NCI-H1048 (cell line): Measurements from ENCODE around the gene RAC3.

Source experiments
- DNase-seq: peaks from one replicate; lab custom pipeline; 2025; lab: John Stamatoyannopoulos, UW

RAC3 gene

GRCh38 chr17:81999587-81999975 is 31.9 kb upstream of the RAC3 start:
- DNase-seq: no peak

- DNase-seq: no peak
Measured at GRCh38 chr17:81999976-82000802, 31.3 kb upstream of the RAC3 start.

- no peak for DNase-seq
Measured at GRCh38 chr17:82000803-82001570, 30.5 kb upstream of the RAC3 start.

- no peak for DNase-seq
Measured at GRCh38 chr17:82001571-82002056, 29.9 kb upstream of the RAC3 start.

GRCh38 chr17:82003411-82004381 is 27.8 kb upstream of the RAC3 start:
- no peak for DNase-seq

GRCh38 chr17:82004517-82005455 is 26.7 kb upstream of the RAC3 start:
- DNase-seq: no peak

- no peak for DNase-seq
Measured at GRCh38 chr17:82005701-82006348, 25.7 kb upstream of the RAC3 start.

DNA sequence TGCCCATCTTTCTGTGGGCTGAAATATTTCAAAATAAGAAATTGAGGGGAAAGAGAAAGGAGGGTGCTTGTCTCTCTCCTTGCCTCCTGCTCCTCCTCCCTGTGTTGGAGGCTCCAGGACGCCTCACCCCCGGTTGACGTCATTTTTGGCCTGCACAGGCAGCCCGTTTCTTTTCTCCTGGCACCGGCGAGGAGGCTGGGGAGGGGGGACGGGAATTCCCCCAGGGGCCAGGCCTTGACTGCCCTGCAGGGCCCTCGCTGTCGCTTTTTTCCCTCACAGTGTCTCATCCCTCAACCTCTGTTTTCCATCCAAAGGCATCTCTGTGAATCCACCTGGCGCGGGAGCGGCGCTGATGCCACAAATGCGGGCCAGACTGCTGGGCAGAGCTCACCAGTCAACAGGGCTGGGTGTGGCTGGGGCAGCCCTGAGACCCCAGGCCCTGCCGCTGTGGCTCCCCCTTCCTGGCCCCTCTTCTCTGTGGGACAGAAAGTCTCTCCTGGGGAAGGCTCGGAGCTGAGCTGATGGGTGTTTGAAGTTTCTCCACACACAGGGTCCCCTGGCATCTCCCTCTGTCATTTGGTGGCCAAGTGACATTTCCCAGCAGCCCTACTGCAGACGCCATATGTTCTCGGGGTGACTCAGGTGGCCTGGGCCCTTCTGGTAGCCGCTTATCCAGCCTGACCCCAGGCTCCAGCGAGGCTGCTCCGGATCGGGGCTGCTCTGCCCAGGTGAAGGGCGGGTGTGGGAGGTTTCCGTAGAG is 24.8 kb upstream of the RAC3 start:
- DNase-seq: no peak

GRCh38 chr17:82007228-82007494 is 24.3 kb upstream of the RAC3 start:
- DNase-seq: no peak

GRCh38 chr17:82007495-82008257 is 23.8 kb upstream of the RAC3 start:
- no peak for DNase-seq

GRCh38 chr17:82008258-82008940 is 23.1 kb upstream of the RAC3 start:
- no peak for DNase-seq

DNA sequence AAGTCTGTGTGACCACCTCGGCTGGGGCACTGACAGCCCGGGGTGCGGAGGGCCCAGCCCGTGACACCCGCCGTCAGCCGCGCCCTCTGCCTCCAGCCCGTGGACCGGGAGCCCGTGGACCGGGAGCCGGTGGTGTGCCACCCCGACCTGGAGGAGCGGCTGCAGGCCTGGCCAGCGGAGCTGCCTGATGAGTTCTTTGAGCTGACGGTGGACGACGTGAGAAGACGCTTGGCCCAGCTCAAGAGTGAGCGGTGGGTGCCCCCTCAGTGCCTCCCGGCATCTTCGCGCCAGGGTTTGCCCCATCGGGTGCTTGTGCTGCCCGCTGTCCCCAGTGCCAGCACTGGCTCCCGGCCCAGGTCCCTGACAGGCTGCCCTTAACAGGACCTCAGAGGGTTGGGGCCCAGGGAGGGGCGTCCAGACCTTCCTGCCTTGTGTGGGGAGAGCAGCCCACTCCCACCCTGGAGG is 22.5 kb upstream of the RAC3 start:
- DNase-seq: no peak

- no peak for DNase-seq
Measured at GRCh38 chr17:82009413-82009812, 22.1 kb upstream of the RAC3 start.

DNA sequence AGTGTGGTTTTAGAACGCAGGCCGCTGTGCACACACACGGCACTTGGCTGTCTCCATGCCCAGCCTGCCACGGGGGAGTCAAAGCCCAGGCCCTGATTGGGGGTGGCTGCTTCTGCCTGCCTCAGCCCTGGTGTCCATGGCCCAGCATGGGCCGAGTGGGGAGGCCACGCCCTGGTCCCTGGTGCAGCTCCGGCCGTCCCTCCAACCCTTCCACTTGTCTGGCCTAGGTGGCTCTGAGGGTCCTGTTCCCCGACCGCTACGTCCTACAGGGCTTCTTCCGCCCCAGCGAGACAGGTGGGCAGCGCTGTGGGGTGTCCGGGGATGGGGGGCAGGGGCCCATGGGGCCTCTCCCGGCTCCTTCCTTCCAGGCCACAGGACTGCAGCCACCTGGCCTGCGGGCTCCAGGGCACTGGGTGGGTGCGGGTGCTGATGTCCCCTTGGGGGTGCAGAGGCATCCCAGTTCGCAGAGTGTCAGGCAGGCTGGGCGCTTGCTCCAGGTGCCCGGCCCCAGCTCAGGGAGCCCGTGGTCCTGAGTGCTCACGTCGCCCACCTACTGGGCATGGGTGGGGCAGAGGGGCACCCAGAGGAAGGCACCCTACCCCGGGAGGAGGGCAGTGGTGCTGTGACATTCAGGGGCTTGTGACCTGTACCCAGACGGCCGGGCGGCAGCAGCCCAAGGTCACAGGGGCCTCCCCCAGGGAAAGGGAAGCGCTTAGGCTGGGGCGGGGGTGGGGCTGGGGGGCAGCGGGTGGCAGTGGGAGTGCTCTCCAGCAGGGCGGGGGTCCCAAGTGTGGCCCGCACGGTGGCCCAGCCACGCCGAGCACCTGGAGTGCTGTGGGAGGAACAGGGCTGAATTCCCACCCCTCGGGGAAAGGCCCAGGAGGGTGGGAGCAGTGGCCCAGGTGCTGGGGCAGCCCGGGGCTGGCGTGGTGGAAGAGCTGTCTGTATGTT is 20.6 kb upstream of the RAC3 start:
- no peak for DNase-seq

- no peak for DNase-seq
Measured at GRCh38 chr17:82011617-82012187, 19.8 kb upstream of the RAC3 start.

DNA sequence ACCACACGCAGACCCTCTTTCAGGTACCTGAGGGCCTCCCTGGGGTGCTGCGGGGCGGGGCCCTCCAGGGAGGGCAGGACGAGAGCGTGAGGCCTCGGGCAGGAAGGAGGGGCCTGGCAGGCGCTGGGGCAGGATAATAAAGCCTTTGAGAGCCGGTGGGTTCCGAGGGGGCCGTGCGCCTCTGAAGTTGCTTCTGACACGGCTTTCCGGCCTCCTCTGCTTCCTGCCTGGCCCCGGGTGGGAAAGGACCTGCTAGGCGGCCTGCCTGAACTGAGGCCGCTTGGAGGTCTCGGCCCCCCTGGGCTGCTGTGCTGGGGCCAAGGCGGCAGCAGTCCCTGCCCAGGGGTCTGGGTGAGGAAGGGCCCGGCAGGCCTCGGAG is 19.2 kb upstream of the RAC3 start:
- no peak for DNase-seq
